ENCODE data around the gene DNM3. TPM values are rescaled to one million over a fixed set of nuclear protein-coding genes. Genes with fewer than 3 reads are reported as not detected.

The DNM3 gene
- polyA plus RNA-seq, 1 donor (not counting 4 experiments of a cell fraction or from before 2014, with no cell fraction given): 2.0 TPM

DNA sequence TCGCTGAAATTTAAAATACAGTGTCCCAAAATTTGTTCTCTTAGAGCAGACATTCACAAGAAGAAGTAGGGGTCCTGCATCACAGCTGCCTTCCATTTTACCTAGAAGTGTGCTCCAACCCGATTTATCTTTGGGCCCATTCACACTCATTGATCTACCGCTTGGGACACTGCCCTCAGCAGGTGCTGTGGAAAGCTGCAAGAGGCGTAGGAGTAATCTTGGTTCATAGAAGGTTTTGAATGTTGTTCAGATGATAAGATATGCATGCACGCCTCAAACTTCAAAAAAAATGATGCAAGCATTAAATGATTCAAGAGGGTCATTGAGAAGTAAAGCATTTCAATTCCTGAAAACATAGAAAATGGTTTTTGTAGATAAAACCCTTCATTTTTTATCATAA is 560.6 kb downstream of the DNM3 start:
- Histone ChIP-seq H3K9me1 (ENCODE audit: control insufficient read depth, extremely low read depth, insufficient read depth, low read length) (no peaks in the 10 kb centered on the region), H4K20me1 (ENCODE audit: control insufficient read depth, extremely low read depth, insufficient read depth, low read length) (no peaks in the 10 kb centered on the region), H3K4me2 (ENCODE audit: control insufficient read depth, extremely low read depth, insufficient read depth, low read depth, low read length) (no peak overlapping the region), H3K4me3 (ENCODE audit: control insufficient read depth in 2 of 3, extremely low read depth in 1 of 3, insufficient read depth in 2 of 3, low read depth in 1 of 3, low read length in 3 of 3) (no peak overlapping the region), H2AFZ (ENCODE audit: control insufficient read depth, low read length) (no peak overlapping the region), H3K27ac (ENCODE audit: control insufficient read depth, insufficient read depth, low read length) (no peak overlapping the region), H3K9me3 (ENCODE audit: control insufficient read depth, low read depth, low read length) (no peaks in the 10 kb centered on the region), H3K36me3 (ENCODE audit: control insufficient read depth in 2 of 2, extremely low read depth in 1 of 2, insufficient read depth in 2 of 2, low read length in 2 of 2) (no peaks in the 10 kb centered on the region), H3K27me3 (ENCODE audit: control insufficient read depth, extremely low read depth, insufficient read depth, low read length) (no peaks in the 10 kb centered on the region), H3K9ac (ENCODE audit: control insufficient read depth, extremely low read depth, insufficient read depth, low read length) (no peak overlapping the region), H3K4me1 (ENCODE audit: control insufficient read depth, extremely low read depth, insufficient read depth, low read length) (peaks cover 15% of the 10 kb centered on the region), H3K79me2 (ENCODE audit: control insufficient read depth, insufficient read depth, low read length) (no peaks in the 10 kb centered on the region)
- FAIRE-seq: no peak
- dilution Hi-C loops (cut with MboI; ENCODE audit: extremely low pct_ligation_motif_present, low sequenced_read_pairs): no loop called here
- TF ChIP-seq, protein P1, sequence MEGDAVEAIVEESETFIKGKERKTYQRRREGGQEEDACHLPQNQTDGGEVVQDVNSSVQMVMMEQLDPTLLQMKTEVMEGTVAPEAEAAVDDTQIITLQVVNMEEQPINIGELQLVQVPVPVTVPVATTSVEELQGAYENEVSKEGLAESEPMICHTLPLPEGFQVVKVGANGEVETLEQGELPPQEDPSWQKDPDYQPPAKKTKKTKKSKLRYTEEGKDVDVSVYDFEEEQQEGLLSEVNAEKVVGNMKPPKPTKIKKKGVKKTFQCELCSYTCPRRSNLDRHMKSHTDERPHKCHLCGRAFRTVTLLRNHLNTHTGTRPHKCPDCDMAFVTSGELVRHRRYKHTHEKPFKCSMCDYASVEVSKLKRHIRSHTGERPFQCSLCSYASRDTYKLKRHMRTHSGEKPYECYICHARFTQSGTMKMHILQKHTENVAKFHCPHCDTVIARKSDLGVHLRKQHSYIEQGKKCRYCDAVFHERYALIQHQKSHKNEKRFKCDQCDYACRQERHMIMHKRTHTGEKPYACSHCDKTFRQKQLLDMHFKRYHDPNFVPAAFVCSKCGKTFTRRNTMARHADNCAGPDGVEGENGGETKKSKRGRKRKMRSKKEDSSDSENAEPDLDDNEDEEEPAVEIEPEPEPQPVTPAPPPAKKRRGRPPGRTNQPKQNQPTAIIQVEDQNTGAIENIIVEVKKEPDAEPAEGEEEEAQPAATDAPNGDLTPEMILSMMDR (optimal IDR thresholded peaks at IDR 0.05 in 1 of 3, IDR thresholded peaks at IDR 0.05 in 1 of 3, conservative IDR thresholded peaks at IDR 0.05 in 1 of 3; ENCODE audit: extremely low read depth in 1 of 3, insufficient read depth in 2 of 3, low read length in 3 of 3): peak in 2 of 3 experiments; percentile 27 to 29
- TF ChIP-seq EZH2 (IDR thresholded peaks at IDR 0.05; ENCODE audit: low read length): no peak
- no peak for DNase-seq (ENCODE audit: low read depth, low spot score)

DNA sequence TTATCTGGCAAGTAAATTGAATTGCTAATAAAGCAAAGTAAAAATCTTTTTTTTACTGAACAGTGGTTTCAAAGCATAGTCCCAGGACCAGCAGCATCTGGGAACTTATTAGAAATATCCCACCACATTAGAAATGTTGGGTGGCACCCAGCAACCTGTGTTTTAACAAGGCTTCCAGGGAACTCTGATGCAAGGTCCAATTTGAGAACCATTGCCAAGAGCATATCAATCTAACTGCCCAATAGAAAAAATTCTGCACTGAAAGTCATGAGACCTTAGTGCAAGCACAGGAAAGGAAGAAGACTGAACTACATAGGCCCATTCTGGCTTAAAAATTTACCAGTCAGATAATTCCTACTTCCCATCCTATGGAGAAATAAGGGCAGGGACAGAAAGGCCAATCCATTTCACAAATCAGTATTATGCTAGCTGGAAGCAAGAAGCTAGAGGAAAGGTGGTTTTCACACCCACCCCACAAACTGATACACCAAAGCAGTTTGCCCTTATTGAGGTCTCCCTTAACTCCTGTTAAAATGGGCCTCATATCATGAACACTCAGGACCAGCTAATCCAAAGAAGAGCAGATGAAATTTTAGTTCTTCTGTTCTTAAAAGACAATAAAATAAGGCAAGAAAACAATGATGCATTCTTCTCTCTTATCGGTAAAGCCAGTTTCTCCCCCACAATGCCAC is 561.7 kb downstream of the DNM3 start:
- peaks cover 9% of the 10 kb centered on the region for H3K4me1 ChIP-seq (ENCODE audit: control insufficient read depth, extremely low read depth, insufficient read depth, low read length)
- no peaks in the 10 kb centered on the region for H3K27me3 ChIP-seq (ENCODE audit: control insufficient read depth, extremely low read depth, insufficient read depth, low read length)
- H3K9me1 ChIP-seq (ENCODE audit: control insufficient read depth, extremely low read depth, insufficient read depth, low read length): no peaks in the 10 kb centered on the region
- H3K4me3 ChIP-seq (ENCODE audit: control insufficient read depth in 2 of 3, extremely low read depth in 1 of 3, insufficient read depth in 2 of 3, low read depth in 1 of 3, low read length in 3 of 3): no peak overlapping the region
- H3K9me3 ChIP-seq (ENCODE audit: control insufficient read depth, low read depth, low read length): no peaks in the 10 kb centered on the region
- FAIRE-seq: peak; percentile 44
- no peaks in the 10 kb centered on the region for H3K79me2 ChIP-seq (ENCODE audit: control insufficient read depth, insufficient read depth, low read length)
- TF ChIP-seq, protein P1 (optimal IDR thresholded peaks at IDR 0.05 in 1 of 3, IDR thresholded peaks at IDR 0.05 in 1 of 3, conservative IDR thresholded peaks at IDR 0.05 in 1 of 3; ENCODE audit: extremely low read depth in 1 of 3, insufficient read depth in 2 of 3, low read length in 3 of 3): no peak
- TF ChIP-seq EZH2 (IDR thresholded peaks at IDR 0.05; ENCODE audit: low read length): no peak
- no peaks in the 10 kb centered on the region for H3K36me3 ChIP-seq (ENCODE audit: control insufficient read depth in 2 of 2, extremely low read depth in 1 of 2, insufficient read depth in 2 of 2, low read length in 2 of 2)
- H3K27ac ChIP-seq (ENCODE audit: control insufficient read depth, insufficient read depth, low read length): no peak overlapping the region
- H4K20me1 ChIP-seq (ENCODE audit: control insufficient read depth, extremely low read depth, insufficient read depth, low read length): no peaks in the 10 kb centered on the region
- H3K4me2 ChIP-seq (ENCODE audit: control insufficient read depth, extremely low read depth, insufficient read depth, low read depth, low read length): no peak overlapping the region
- dilution Hi-C loops (cut with MboI; ENCODE audit: extremely low pct_ligation_motif_present, low sequenced_read_pairs): no loop called here
- no peak overlapping the region for H3K9ac ChIP-seq (ENCODE audit: control insufficient read depth, extremely low read depth, insufficient read depth, low read length)
- no peak for DNase-seq (ENCODE audit: low read depth, low spot score)
- no peak overlapping the region for H2AFZ ChIP-seq (ENCODE audit: control insufficient read depth, low read length)
